HepG2 (cell line): ENCODE results near the gene SEZ6.

Source experiments
- EZH2 ChIP-seq: conservative IDR thresholded peaks from 2 replicates; pipeline ENCODE4 v1.6.1; 2012; ENCODE audit warnings: mild to moderate bottlenecking, low read depth, low read length, moderate library complexity
- FOXP4 ChIP-seq: sonication (generic); formaldehyde crosslinking; IDR thresholded peaks from 2 replicates; pipeline ENCODE4 v1.4.0; 2020; ENCODE audit warnings: missing genetic modification reagents
- GATAD2A ChIP-seq: IDR thresholded peaks from 2 replicates; pipeline ENCODE4 v1.6.1; 2016
- SNRNP70 ChIP-seq: fragments of 200-400 bp; formaldehyde crosslinking; IDR thresholded peaks from 2 replicates; pipeline ENCODE4 v1.6.1; 2017; ENCODE audit warnings: mild to moderate bottlenecking, low read depth, low read length, moderate library complexity
- STAT5B ChIP-seq: sonication (generic); formaldehyde crosslinking; IDR thresholded peaks from 2 replicates; pipeline ENCODE4 v1.4.0; 2020; ENCODE audit warnings: missing genetic modification reagents

DNA sequence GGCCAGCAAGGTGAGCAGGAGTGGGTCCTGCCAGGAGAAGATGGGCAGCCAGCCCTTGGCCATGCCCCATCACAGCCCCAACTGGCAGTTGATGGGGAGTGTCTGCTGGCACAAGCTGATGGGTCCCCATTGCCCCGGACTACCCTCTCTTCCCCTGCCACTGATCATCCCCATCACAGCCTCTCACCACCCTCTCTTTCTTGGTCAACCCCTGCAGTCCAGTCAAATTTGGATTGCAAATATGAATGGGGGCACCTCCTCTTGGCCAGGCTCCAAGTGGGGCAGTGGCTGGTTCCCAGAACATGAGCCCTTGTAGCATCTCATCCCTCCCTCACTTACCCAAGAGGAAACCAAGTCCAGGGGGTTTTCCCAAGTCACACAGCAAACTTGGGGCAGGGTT, 17.4 kb downstream of the SEZ6 start:
- TF ChIP-seq EZH2 (no peak), SNRNP70 (no peak), STAT5B (CRISPR knock-in tag) (no peak), FOXP4 (CRISPR knock-in tag) (no peak), GATAD2A (CRISPR knock-in tag) (no peak)
